ENCODE data around the gene TARM1.
A peak's percentile ranks its signal among the peaks of the same experiment; 100 is the strongest.

Gene TARM1

DNA sequence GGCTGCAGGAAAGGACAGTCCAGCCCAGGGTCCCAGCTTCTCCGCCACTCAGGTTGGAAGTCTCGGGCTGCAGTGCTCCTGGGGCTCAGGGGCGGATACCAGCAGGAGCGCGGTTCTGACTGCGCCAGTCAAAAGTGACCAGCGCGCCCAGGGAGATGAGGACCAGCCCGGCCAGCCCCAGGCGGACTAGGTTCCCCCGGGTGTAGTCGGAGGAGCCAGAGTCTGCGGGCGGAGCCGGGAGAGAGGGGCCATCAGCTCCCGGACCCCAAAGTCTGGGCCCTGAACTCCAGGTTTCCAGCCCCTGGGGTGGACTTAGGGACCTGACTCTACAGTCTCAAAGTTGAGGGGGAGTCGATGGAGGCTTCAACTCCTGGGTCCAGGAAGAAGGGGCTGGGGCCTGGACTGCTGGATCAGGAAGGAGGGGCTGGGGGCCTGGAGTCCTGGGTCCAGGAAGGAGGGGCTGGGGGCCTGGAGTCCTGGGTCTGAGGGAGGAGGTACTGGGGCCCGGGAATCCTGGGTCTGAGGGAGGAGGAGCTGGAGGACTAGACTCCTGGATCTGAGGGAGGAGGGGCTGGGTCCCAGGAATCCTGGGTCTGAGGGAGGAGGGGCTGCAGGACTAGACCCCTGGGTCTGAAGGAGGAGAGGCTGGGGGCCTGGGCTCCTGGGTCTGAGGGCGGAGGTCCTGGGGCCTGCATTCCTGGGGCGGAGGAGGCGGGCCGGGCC lies 14.1 kb upstream of the TARM1 start:
- Histone ChIP-seq H4K8ac (ENCODE audit: low read length) (no peak overlapping the region), H2BK120ac (ENCODE audit: low read depth, low read length) (no peak overlapping the region), H3K4me3 (ENCODE audit: insufficient read depth in 1 of 2, low read depth in 1 of 2, low read length in 2 of 2) (peak overlapping the region; percentile 43 to 77), H3K9me3 (ENCODE audit: control insufficient read depth, low read length) (peaks cover 4% of the 10 kb centered on the region), H3K27me3 (ENCODE audit: control insufficient read depth in 1 of 2, insufficient read depth in 1 of 2, low read length in 2 of 2) (peaks cover 0 to 12% of the 10 kb centered on the region in 2 experiments), H3K14ac (ENCODE audit: low read length in 2 of 2) (no peak overlapping the region), H3K4me1 (ENCODE audit: control insufficient read depth, insufficient read depth, low read depth, low read length) (peaks cover 6% of the 10 kb centered on the region), H3K4me2 (ENCODE audit: low read length, poor library complexity, severe bottlenecking) (peak overlapping the region; percentile 76), H3K18ac (ENCODE audit: low read depth in 1 of 2, low read length in 2 of 2) (no peak overlapping the region), H3K27ac (ENCODE audit: low read length, poor library complexity, severe bottlenecking) (no peak overlapping the region), H2AK5ac (ENCODE audit: low read length, severe bottlenecking) (no peak overlapping the region), H2BK12ac (ENCODE audit: low read length in 2 of 2) (no peak overlapping the region), H3K4ac (ENCODE audit: low read depth in 1 of 2, low read length in 2 of 2) (no peak overlapping the region), H2BK5ac (ENCODE audit: low read depth, low read length, poor library complexity, severe bottlenecking) (no peak overlapping the region), H3K36me3 (ENCODE audit: control insufficient read depth in 1 of 2, insufficient read depth in 2 of 2, low read depth in 1 of 2, low read length in 2 of 2) (no peaks in the 10 kb centered on the region), H3K9ac (ENCODE audit: low read length) (peak overlapping the region; percentile 85), H3K79me1 (replicated peaks; ENCODE audit: low read length, poor library complexity, severe bottlenecking) (no peaks in the 10 kb centered on the region), H4K91ac (ENCODE audit: low read length) (no peak overlapping the region), H2AFZ (ENCODE audit: low read depth, low read length) (peak overlapping the region; percentile 33), H3K23ac (ENCODE audit: low read length in 2 of 2) (peak overlapping the region in 1 of 2 experiments; percentile 23), H2BK15ac (ENCODE audit: low read depth, poor library complexity, severe bottlenecking) (no peak overlapping the region)
- no peak for DNase-seq
- 81% methylated on average over 22 of the region's 22 CpGs for WGBS

DNA sequence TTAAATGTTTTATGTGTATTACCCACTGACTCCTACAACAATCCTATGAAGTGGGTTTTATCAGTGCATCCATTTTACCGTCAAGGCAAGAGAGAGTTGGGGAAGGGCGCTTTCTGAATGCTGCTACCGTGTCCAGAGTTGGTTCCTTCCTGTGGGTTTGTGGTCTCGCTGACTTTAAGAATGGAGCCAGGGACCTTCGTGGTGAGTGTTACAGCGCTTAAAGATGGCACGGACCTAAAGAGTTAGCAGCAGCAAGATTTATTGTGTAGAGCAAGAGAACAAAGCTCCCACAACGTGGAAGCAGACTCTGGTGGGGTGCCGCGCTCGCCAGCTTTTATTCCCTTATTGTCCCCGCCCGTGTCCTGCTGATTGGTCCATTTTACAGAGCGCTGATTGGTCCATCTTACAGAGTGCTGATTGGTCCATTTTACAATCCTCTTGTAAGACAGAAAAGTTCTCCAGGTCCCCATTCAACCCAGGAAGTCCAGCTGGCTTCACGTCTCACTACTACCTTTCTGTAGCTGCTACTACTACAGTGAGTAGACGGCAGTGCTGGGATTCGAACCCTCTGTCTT lies 13.3 kb upstream of the TARM1 start:
- H3K9me3 ChIP-seq (ENCODE audit: control insufficient read depth, low read length): peaks cover 4% of the 10 kb centered on the region
- no peaks in the 10 kb centered on the region for H3K79me1 ChIP-seq (replicated peaks; ENCODE audit: low read length, poor library complexity, severe bottlenecking)
- no peak overlapping the region for H3K23ac ChIP-seq (ENCODE audit: low read length in 2 of 2)
- H2BK12ac ChIP-seq (ENCODE audit: low read length in 2 of 2): no peak overlapping the region
- no peak overlapping the region for H2BK120ac ChIP-seq (ENCODE audit: low read depth, low read length)
- H3K27ac ChIP-seq (ENCODE audit: low read length, poor library complexity, severe bottlenecking): no peak overlapping the region
- no peak overlapping the region for H2BK15ac ChIP-seq (ENCODE audit: low read depth, poor library complexity, severe bottlenecking)
- no peak overlapping the region for H4K8ac ChIP-seq (ENCODE audit: low read length)
- peaks cover 6% of the 10 kb centered on the region for H3K4me1 ChIP-seq (ENCODE audit: control insufficient read depth, insufficient read depth, low read depth, low read length)
- no peak overlapping the region for H3K9ac ChIP-seq (ENCODE audit: low read length)
- no peak overlapping the region for H3K4me2 ChIP-seq (ENCODE audit: low read length, poor library complexity, severe bottlenecking)
- H2AK5ac ChIP-seq (ENCODE audit: low read length, severe bottlenecking): no peak overlapping the region
- WGBS: 87% methylated on average over 17 of the region's 17 CpGs
- no peak overlapping the region for H3K4ac ChIP-seq (ENCODE audit: low read depth in 1 of 2, low read length in 2 of 2)
- H3K4me3 ChIP-seq (ENCODE audit: insufficient read depth in 1 of 2, low read depth in 1 of 2, low read length in 2 of 2): no peak overlapping the region
- H4K91ac ChIP-seq (ENCODE audit: low read length): no peak overlapping the region
- H3K14ac ChIP-seq (ENCODE audit: low read length in 2 of 2): no peak overlapping the region
- H2BK5ac ChIP-seq (ENCODE audit: low read depth, low read length, poor library complexity, severe bottlenecking): no peak overlapping the region
- no peak for DNase-seq
- no peak overlapping the region for H2AFZ ChIP-seq (ENCODE audit: low read depth, low read length)
- H3K36me3 ChIP-seq (ENCODE audit: control insufficient read depth in 1 of 2, insufficient read depth in 2 of 2, low read depth in 1 of 2, low read length in 2 of 2): no peaks in the 10 kb centered on the region
- peaks cover 0 to 12% of the 10 kb centered on the region in 2 experiments for H3K27me3 ChIP-seq (ENCODE audit: control insufficient read depth in 1 of 2, insufficient read depth in 1 of 2, low read length in 2 of 2)
- H3K18ac ChIP-seq (ENCODE audit: low read depth in 1 of 2, low read length in 2 of 2): no peak overlapping the region

DNA sequence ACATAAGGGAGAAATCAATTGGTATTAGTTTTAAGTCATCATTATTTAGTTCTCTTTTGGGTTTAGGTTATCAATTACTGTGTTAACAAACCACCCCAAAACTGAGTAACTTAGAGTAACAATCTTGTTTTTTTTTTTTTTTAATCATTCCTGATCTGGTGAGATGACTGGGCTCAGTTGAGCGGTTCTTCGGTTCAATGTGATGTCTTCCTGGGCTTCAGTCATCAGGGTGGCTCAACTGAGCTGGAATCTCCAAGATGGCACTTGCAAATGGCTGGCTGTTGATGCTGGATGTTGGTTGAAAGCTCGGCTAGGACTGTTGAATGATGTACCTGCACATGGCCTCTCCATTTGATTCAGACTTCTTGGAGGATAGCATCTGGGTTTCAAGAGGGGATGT lies 3.2 kb upstream of the TARM1 start:
- no peak overlapping the region for H4K8ac ChIP-seq (ENCODE audit: low read length)
- no peak overlapping the region for H3K18ac ChIP-seq (ENCODE audit: low read depth in 1 of 2, low read length in 2 of 2)
- H3K27me3 ChIP-seq (ENCODE audit: control insufficient read depth in 1 of 2, insufficient read depth in 1 of 2, low read length in 2 of 2): no peaks in the 10 kb centered on the region
- H3K9ac ChIP-seq (ENCODE audit: low read length): no peak overlapping the region
- no peaks in the 10 kb centered on the region for H3K79me1 ChIP-seq (replicated peaks; ENCODE audit: low read length, poor library complexity, severe bottlenecking)
- WGBS: 76% methylated on average over 3 of the region's 3 CpGs
- no peak overlapping the region for H3K27ac ChIP-seq (ENCODE audit: low read length, poor library complexity, severe bottlenecking)
- no peak overlapping the region for H3K4me3 ChIP-seq (ENCODE audit: insufficient read depth in 1 of 2, low read depth in 1 of 2, low read length in 2 of 2)
- H4K91ac ChIP-seq (ENCODE audit: low read length): no peak overlapping the region
- H3K9me3 ChIP-seq (ENCODE audit: control insufficient read depth, low read length): peaks cover 14% of the 10 kb centered on the region
- H3K36me3 ChIP-seq (ENCODE audit: control insufficient read depth in 1 of 2, insufficient read depth in 2 of 2, low read depth in 1 of 2, low read length in 2 of 2): no peaks in the 10 kb centered on the region
- no peak overlapping the region for H2AK5ac ChIP-seq (ENCODE audit: low read length, severe bottlenecking)
- no peak overlapping the region for H2BK120ac ChIP-seq (ENCODE audit: low read depth, low read length)
- H2BK5ac ChIP-seq (ENCODE audit: low read depth, low read length, poor library complexity, severe bottlenecking): no peak overlapping the region
- no peak overlapping the region for H2AFZ ChIP-seq (ENCODE audit: low read depth, low read length)
- no peak overlapping the region for H3K4ac ChIP-seq (ENCODE audit: low read depth in 1 of 2, low read length in 2 of 2)
- H2BK15ac ChIP-seq (ENCODE audit: low read depth, poor library complexity, severe bottlenecking): no peak overlapping the region
- no peak overlapping the region for H2BK12ac ChIP-seq (ENCODE audit: low read length in 2 of 2)
- H3K14ac ChIP-seq (ENCODE audit: low read length in 2 of 2): no peak overlapping the region
- H3K4me1 ChIP-seq (ENCODE audit: control insufficient read depth, insufficient read depth, low read depth, low read length): no peaks in the 10 kb centered on the region
- H3K23ac ChIP-seq (ENCODE audit: low read length in 2 of 2): no peak overlapping the region
- H3K4me2 ChIP-seq (ENCODE audit: low read length, poor library complexity, severe bottlenecking): no peak overlapping the region
- no peak for DNase-seq

DNA sequence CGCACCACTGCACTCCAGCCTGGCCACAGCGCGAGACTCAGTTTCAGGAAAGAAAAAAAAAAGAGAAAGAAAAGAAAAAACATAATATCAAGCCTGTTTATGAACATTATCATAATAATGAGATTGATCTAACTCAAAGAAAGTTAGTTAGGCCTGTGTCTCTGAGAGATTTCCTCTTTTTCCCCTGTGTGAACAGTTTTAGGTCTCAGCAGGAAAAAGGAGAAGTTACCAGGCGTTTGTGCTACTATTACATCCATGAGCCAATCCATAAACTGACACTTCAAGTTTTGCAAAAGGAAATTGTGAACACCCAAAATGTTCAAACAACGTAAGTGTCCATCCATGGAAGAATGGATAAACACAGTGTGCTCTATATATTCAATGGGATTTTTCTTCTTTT lies 3.8 kb downstream of the TARM1 start:
- no peak overlapping the region for H3K27ac ChIP-seq (ENCODE audit: low read length, poor library complexity, severe bottlenecking)
- H3K4me2 ChIP-seq (ENCODE audit: low read length, poor library complexity, severe bottlenecking): no peak overlapping the region
- H2BK120ac ChIP-seq (ENCODE audit: low read depth, low read length): no peak overlapping the region
- H3K23ac ChIP-seq (ENCODE audit: low read length in 2 of 2): no peak overlapping the region
- H2AK5ac ChIP-seq (ENCODE audit: low read length, severe bottlenecking): no peak overlapping the region
- H3K18ac ChIP-seq (ENCODE audit: low read depth in 1 of 2, low read length in 2 of 2): no peak overlapping the region
- no peak overlapping the region for H2BK12ac ChIP-seq (ENCODE audit: low read length in 2 of 2)
- H4K91ac ChIP-seq (ENCODE audit: low read length): no peak overlapping the region
- no peaks in the 10 kb centered on the region for H3K27me3 ChIP-seq (ENCODE audit: control insufficient read depth in 1 of 2, insufficient read depth in 1 of 2, low read length in 2 of 2)
- no peak for DNase-seq
- no peak overlapping the region for H2AFZ ChIP-seq (ENCODE audit: low read depth, low read length)
- no peak overlapping the region for H3K4me3 ChIP-seq (ENCODE audit: insufficient read depth in 1 of 2, low read depth in 1 of 2, low read length in 2 of 2)
- WGBS: 90% methylated on average over 1 of the region's 5 CpGs
- no peak overlapping the region for H4K8ac ChIP-seq (ENCODE audit: low read length)
- no peak overlapping the region for H2BK15ac ChIP-seq (ENCODE audit: low read depth, poor library complexity, severe bottlenecking)
- no peak overlapping the region for H2BK5ac ChIP-seq (ENCODE audit: low read depth, low read length, poor library complexity, severe bottlenecking)
- H3K14ac ChIP-seq (ENCODE audit: low read length in 2 of 2): no peak overlapping the region
- no peaks in the 10 kb centered on the region for H3K36me3 ChIP-seq (ENCODE audit: control insufficient read depth in 1 of 2, insufficient read depth in 2 of 2, low read depth in 1 of 2, low read length in 2 of 2)
- H3K79me1 ChIP-seq (replicated peaks; ENCODE audit: low read length, poor library complexity, severe bottlenecking): no peaks in the 10 kb centered on the region
- H3K9ac ChIP-seq (ENCODE audit: low read length): no peak overlapping the region
- no peak overlapping the region for H3K4ac ChIP-seq (ENCODE audit: low read depth in 1 of 2, low read length in 2 of 2)
- no peaks in the 10 kb centered on the region for H3K4me1 ChIP-seq (ENCODE audit: control insufficient read depth, insufficient read depth, low read depth, low read length)
- H3K9me3 ChIP-seq (ENCODE audit: control insufficient read depth, low read length): peaks cover 7% of the 10 kb centered on the region
